IMR-90 (cell line): ENCODE measurements around the gene COIL. TPM values are rescaled to one million over a fixed set of nuclear protein-coding genes. Genes with fewer than 3 reads are reported as not detected.
"Not testable (repeated sequence)": the region's sequence is repeated elsewhere in the genome, so short reads cannot be mapped to it uniquely, and the experiment has no call there.

Source experiments
- ATAC-seq: fragments of 200-7000 bp; cut with Tn5 transposase; 2 replicates; pipeline ENCODE4 v1.9.1; 2020; ENCODE audit warnings: low read depth, mild to moderate bottlenecking, moderate library complexity
- BruUV-seq: library from RNA; stranded (reverse); fragments of 400-500 nt; replicated peaks from 2 replicates; lab custom pipeline; 2021; lab: Mats Ljungman, UMichigan
- CTCF ChIA-PET: fragments of 300-600 bp; formaldehyde crosslinking; extraction: SDS; loops from one replicate; lab custom pipeline; 2021; ENCODE audit warnings: antibody characterized with exemption; lab: Yijun Ruan, JAX
- POLR2A ChIA-PET: fragments of 300-600 bp; sonication (Branson Sonifier 250); formaldehyde crosslinking; loops from one replicate; lab custom pipeline; 2022; ENCODE audit warnings: antibody characterized with exemption; ENCODE audit not compliant: unreplicated experiment; lab: Charles Lee
- DNase-seq: peaks from one replicate; pipeline ENCODE4 v3.0.0; 2013
- H2AFZ ChIP-seq: replicated peaks from 2 replicates; pipeline ENCODE3; 2013; ENCODE audit warnings: low read length, mild to moderate bottlenecking; ENCODE audit not compliant: poor library complexity
- H2AK5ac ChIP-seq: 2 replicates; pipeline ENCODE4 v1.6.1; 2013; ENCODE audit warnings: low read depth, low read length, inconsistent platforms
- H2AK9ac ChIP-seq: replicated peaks from 2 replicates; pipeline ENCODE3; 2013; ENCODE audit warnings: mild to moderate bottlenecking, low read depth, low read length, moderate library complexity; ENCODE audit not compliant: poor library complexity
- H2BK120ac ChIP-seq: 2 replicates; pipeline ENCODE4 v1.6.1; 2013; ENCODE audit warnings: low read depth, low read length, inconsistent platforms
- H2BK15ac ChIP-seq: 3 replicates; pipeline ENCODE4 v1.6.1; 2013; ENCODE audit warnings: low read depth, low read length, inconsistent platforms
- H2BK20ac ChIP-seq: 2 replicates; pipeline ENCODE4 v1.6.1; 2013; ENCODE audit warnings: low read depth, mild to moderate bottlenecking, inconsistent platforms, low read length, moderate library complexity
- H2BK5ac ChIP-seq: 2 replicates; pipeline ENCODE4 v1.6.1; 2013; ENCODE audit warnings: mild to moderate bottlenecking, low read depth, low read length, inconsistent platforms; ENCODE audit not compliant: poor library complexity, severe bottlenecking
- H3K14ac ChIP-seq: replicated peaks from 2 replicates; pipeline ENCODE4 v1.6.1; 2013; ENCODE audit warnings: low read depth, low read length, inconsistent platforms
- H3K18ac ChIP-seq: 2 replicates; pipeline ENCODE4 v1.6.1; 2013; ENCODE audit warnings: low read depth, low read length, control low read depth
- H3K23ac ChIP-seq: 2 replicates; pipeline ENCODE4 v1.6.1; 2013; ENCODE audit warnings: low read depth, low read length, inconsistent platforms
- H3K27ac ChIP-seq: 2 replicates; pipeline ENCODE4 v1.5.1; 2013; ENCODE audit warnings: mild to moderate bottlenecking, control low read depth, low read length; ENCODE audit not compliant: insufficient read depth
- H3K27me3 ChIP-seq: 2 replicates; pipeline ENCODE4 v1.6.1; 2013; ENCODE audit warnings: low read length; ENCODE audit not compliant: control insufficient read depth, insufficient read depth
- H3K36me3 ChIP-seq: 2 replicates; pipeline ENCODE4 v1.6.1; 2013; ENCODE audit warnings: low read length, mixed read lengths; ENCODE audit not compliant: control insufficient read depth, insufficient read depth
- H3K4ac ChIP-seq: 2 replicates; pipeline ENCODE4 v1.6.1; 2013; ENCODE audit warnings: low read depth, low read length, inconsistent platforms
- H3K4me1 ChIP-seq: 2 replicates; pipeline ENCODE4 v1.6.1; 2013; ENCODE audit warnings: low read length, mixed read lengths; ENCODE audit not compliant: control insufficient read depth, insufficient read depth
- H3K4me2 ChIP-seq: 2 replicates; pipeline ENCODE4 v1.6.1; 2013; ENCODE audit warnings: low read depth, mild to moderate bottlenecking, control low read depth, low read length, moderate library complexity
- H3K4me3 ChIP-seq: 2 replicates; pipeline ENCODE4 v1.5.1; 2013; ENCODE audit warnings: low read depth, mild to moderate bottlenecking, control low read depth, low read length, moderate library complexity; ENCODE audit not compliant: insufficient read depth
- H3K56ac ChIP-seq: 2 replicates; pipeline ENCODE4 v1.6.1; 2013; ENCODE audit warnings: low read length, inconsistent platforms; ENCODE audit not compliant: insufficient read depth; ENCODE audit errors: extremely low read depth
- H3K79me1 ChIP-seq, 2 experiments: 2 replicates each; pipeline ENCODE4 v1.6.1; 2013; ENCODE audit warnings: low read length in 2 of 2, inconsistent platforms in 1 of 2, low read depth in 1 of 2
- H3K9ac ChIP-seq: 2 replicates; pipeline ENCODE4 v1.6.1; 2013; ENCODE audit warnings: low read depth, low read length, control low read depth
- H3K9me1 ChIP-seq: 2 replicates; pipeline ENCODE4 v1.6.1; 2013; ENCODE audit warnings: low read length, inconsistent platforms; ENCODE audit not compliant: insufficient read depth
- H3K9me3 ChIP-seq: 2 replicates; pipeline ENCODE4 v1.6.1; 2013; ENCODE audit warnings: low read length; ENCODE audit not compliant: control insufficient read depth, insufficient read depth
- H4K20me1 ChIP-seq: 2 replicates; pipeline ENCODE4 v1.6.1; 2013; ENCODE audit warnings: low read length, inconsistent platforms; ENCODE audit not compliant: insufficient read depth
- H4K5ac ChIP-seq: 2 replicates; pipeline ENCODE4 v1.6.1; 2013; ENCODE audit warnings: mild to moderate bottlenecking, low read depth, low read length, control low read depth
- H4K8ac ChIP-seq, 2 experiments: 2 replicates each; pipeline ENCODE4 v1.6.1; 2013; ENCODE audit warnings: low read depth in 2 of 2, low read length in 2 of 2, control low read depth in 1 of 2, inconsistent platforms in 1 of 2
- H4K91ac ChIP-seq: 2 replicates; pipeline ENCODE4 v1.6.1; 2013; ENCODE audit warnings: low read depth, low read length, inconsistent platforms; ENCODE audit not compliant: insufficient read depth
- CHD1 ChIP-seq: IDR thresholded peaks from 2 replicates; pipeline ENCODE4 v1.6.1; 2012; ENCODE audit warnings: low read depth, low read length, improper control_type of control experiment
- CTCF ChIP-seq: conservative IDR thresholded peaks from 2 replicates; pipeline ENCODE4 v1.5.1; 2012; ENCODE audit warnings: mild to moderate bottlenecking, low read depth, low read length, improper control_type of control experiment
- RAD21 ChIP-seq: IDR thresholded peaks from 2 replicates; pipeline ENCODE4 v1.6.1; 2012; ENCODE audit warnings: low read length, improper control_type of control experiment
- SMC3 ChIP-seq: fragments of 150-350 bp; IDR thresholded peaks from 2 replicates; pipeline ENCODE4 v1.6.1; 2016; ENCODE audit warnings: low read depth, mild to moderate bottlenecking, antibody characterized with exemption, low read length, moderate library complexity
- WGBS, 2 experiments: methylation state at CpG; one replicate each; pipeline versions ENCODE4 v1.1.5 to v1.1.7; 2013; ENCODE audit warnings: missing lambda C conversion rate in 2 of 2; ENCODE audit not compliant: insufficient read length in 1 of 2; ENCODE audit errors: extremely low coverage in 2 of 2; 5-methylcytosine and 5-hydroxymethylcytosine counted together
- dilution Hi-C: fragments of 300-500 bp; cut with HindIII; formaldehyde crosslinking; loops from one replicate; pipeline ENCODE4 v1.14.3; 2018; ENCODE audit warnings: low sequenced_read_pairs; ENCODE audit not compliant: unreplicated experiment
- in situ Hi-C: fragments of 300-500 bp; cut with MboI; formaldehyde crosslinking; loops from 3 replicates; pipeline ENCODE4 v1.14.3; 2019; ENCODE audit warnings: low sequenced_read_pairs, inconsistent platforms, mixed read lengths
- intact Hi-C: fragments of 100-400 bp; cut with micrococcal nuclease; formaldehyde crosslinking; loops from 2 replicates; pipeline ENCODE4 v1.10.0; 2022
- polyA plus RNA-seq, 3 experiments: library from polyadenylated mRNA; depleted of rRNA; stranded (reverse); fragments of >200 nt; gene quantifications; 2 replicates each; pipeline ENCODE4 v1.2.3, GENCODE V29; 2012; ENCODE audit warnings: low replicate concordance in 1 of 3
- total RNA-seq: library from RNA; depleted of rRNA; stranded (reverse); fragments of >200 nt; gene quantifications from 2 replicates; pipeline ENCODE4 v1.2.3, GENCODE V29; 2012

COIL gene
- total and polyA plus RNA-seq, 2 of the 4 experiments (the other 2 are of a cell fraction), result 5.2 to 13.3 TPM

GRCh38 chr17:56939869-56940484, 20.9 kb downstream of the COIL start:
- Histone ChIP-seq H3K23ac (no peak overlapping the region), H3K4ac (peak overlapping the region; percentile 4; the same call in 1 of the 2 replicates), H4K20me1 (no peaks in the 10 kb centered on the region), H3K56ac (no peak overlapping the region), H3K4me3 (no peak overlapping the region), H3K9ac (no peak overlapping the region), H3K79me1 (peaks cover 0 to 7% of the 10 kb centered on the region in 2 experiments; a peak in 2 of 4 replicates), H2BK20ac (no peak overlapping the region), H3K4me2 (no peak overlapping the region), H3K27ac (no peak overlapping the region), H3K9me1 (peaks cover 3% of the 10 kb centered on the region; the same call in 1 of the 2 replicates), H3K36me3 (peaks cover 32% of the 10 kb centered on the region), H3K4me1 (no peaks in the 10 kb centered on the region), H2AFZ (no peak overlapping the region), H3K9me3 (no peaks in the 10 kb centered on the region), H2AK5ac (no peak overlapping the region), H4K91ac (no peak overlapping the region), H2BK5ac (no peak overlapping the region), H4K8ac (no peak overlapping the region), H3K27me3 (no peaks in the 10 kb centered on the region), H3K18ac (no peak overlapping the region), H3K14ac (no peak overlapping the region), H2AK9ac (no peak overlapping the region), H2BK15ac (no peak overlapping the region), H4K5ac (peak overlapping the region; percentile 54; the same call in 1 of the 2 replicates), H2BK120ac (no peak overlapping the region)
- dilution Hi-C loops (no loop called here), intact Hi-C loops (loop anchor here (1.0 kb wide), 2 partner anchors 121 to 348 kb away; no protein-coding TSS in a partner anchor), in situ Hi-C loops (loop anchor here (5.0 to 25.0 kb wide), 2 partner anchors 123 to 353 kb away; partner anchors contain the start of gene NOG)
- no CpG with 5 or more reads among the region's 11 CpGs for WGBS, 2 experiments
- no TSS peak for BruUV-seq
- ChIA-PET POLR2A (no interaction called here), CTCF (interaction anchor here (0.7 to 0.9 kb wide), 3 partner anchors 8 to 347 kb away, joined by 3 to 10 read pairs (median 4); partner anchors contain the start of gene NOG)
- peak; percentile 62 for DNase-seq
- peak; percentile 92 for ATAC-seq
- TF ChIP-seq RAD21 (peak; percentile 79), SMC3 (peak; percentile 73), CTCF (peak; percentile 73), CHD1 (no peak)

GRCh38 chr17:56938206-56938605, 22.6 kb downstream of the COIL start:
- H4K8ac ChIP-seq, H2AK9ac ChIP-seq, H2BK5ac ChIP-seq, H3K27me3 ChIP-seq, H3K27ac ChIP-seq, H4K91ac ChIP-seq, H3K9me1 ChIP-seq, H3K18ac ChIP-seq, H3K4me3 ChIP-seq, H3K79me1 ChIP-seq, BruUV-seq, H3K4me2 ChIP-seq, H2AK5ac ChIP-seq, H3K9me3 ChIP-seq, H2BK15ac ChIP-seq, CTCF ChIA-PET, ATAC-seq, H3K56ac ChIP-seq, H2BK120ac ChIP-seq, H4K5ac ChIP-seq, H3K4me1 ChIP-seq, H3K4ac ChIP-seq, H3K14ac ChIP-seq, intact Hi-C loops, H2AFZ ChIP-seq, H4K20me1 ChIP-seq, H2BK20ac ChIP-seq, H3K9ac ChIP-seq, POLR2A ChIA-PET, dilution Hi-C loops, H3K23ac ChIP-seq: not testable (repeated sequence)
- peaks cover 24% of the 10 kb centered on the region for H3K36me3 ChIP-seq
- WGBS, 2 experiments, result no CpG with 5 or more reads among the region's 5 CpGs
- in situ Hi-C loops, result loop anchor here (5.0 to 25.0 kb wide), 2 partner anchors 121 to 351 kb away; partner anchors contain the start of gene NOG
- peak; percentile 27 for DNase-seq
